ENCODE data around the gene SUPT6H. TPM values are rescaled to one million over a fixed set of nuclear protein-coding genes. Genes with fewer than 3 reads are reported as not detected.
A peak's percentile ranks its signal among the peaks of the same experiment; 100 is the strongest.

The SUPT6H gene
- total and polyA plus RNA-seq, 8 donors, result 21.8 to 49.0 (median 30.0) TPM

DNA sequence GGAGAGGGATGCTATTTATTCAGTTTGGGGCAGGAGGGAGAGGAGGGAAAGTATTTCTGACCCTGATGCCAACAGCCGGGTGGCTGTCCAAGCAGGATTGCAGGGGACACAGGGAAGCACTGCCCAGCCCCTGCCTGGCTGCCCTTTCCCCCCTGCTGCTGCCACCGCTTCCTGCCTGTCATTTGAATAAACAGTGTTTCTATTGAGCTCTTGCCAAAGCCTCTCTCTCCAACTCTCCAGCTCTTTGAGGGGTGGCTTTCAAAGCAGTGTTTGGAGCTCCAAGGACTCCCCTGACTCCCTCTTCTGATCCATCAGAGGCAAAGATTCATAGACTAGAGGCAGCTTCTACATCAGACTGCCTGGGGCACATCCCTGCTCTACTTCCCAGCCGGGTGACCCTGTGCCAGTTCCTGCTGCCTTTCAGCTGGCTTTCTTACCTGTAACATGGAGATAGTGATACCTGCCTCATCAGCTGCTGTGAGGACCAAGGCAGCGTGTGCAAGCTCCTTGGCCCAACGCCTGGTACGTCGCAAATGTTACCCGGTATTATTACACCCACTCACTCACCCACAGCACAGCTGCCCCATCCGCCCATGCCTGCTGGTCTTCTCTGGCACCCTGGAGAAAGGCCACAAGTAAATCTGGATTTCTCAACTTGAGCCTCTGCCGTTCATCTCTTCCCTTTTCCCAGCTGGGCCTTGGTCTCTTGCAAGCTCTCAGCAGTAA is 40.2 kb downstream of the SUPT6H start:
- WGBS, 2 donors, result 78 to 81% methylated on average over 10 of the region's 10 CpGs
- H3K36me3 ChIP-seq, result peaks cover 8 to 53% (median 48%) of the 10 kb centered on the region in 3 donors
- no peaks in the 10 kb centered on the region for H3K27me3 ChIP-seq
- no peaks in the 10 kb centered on the region for H3K9me3 ChIP-seq
- H3K27ac ChIP-seq, result no peak overlapping the region
- H3K4me1 ChIP-seq, result no peaks in the 10 kb centered on the region
- TF ChIP-seq, protein P1, sequence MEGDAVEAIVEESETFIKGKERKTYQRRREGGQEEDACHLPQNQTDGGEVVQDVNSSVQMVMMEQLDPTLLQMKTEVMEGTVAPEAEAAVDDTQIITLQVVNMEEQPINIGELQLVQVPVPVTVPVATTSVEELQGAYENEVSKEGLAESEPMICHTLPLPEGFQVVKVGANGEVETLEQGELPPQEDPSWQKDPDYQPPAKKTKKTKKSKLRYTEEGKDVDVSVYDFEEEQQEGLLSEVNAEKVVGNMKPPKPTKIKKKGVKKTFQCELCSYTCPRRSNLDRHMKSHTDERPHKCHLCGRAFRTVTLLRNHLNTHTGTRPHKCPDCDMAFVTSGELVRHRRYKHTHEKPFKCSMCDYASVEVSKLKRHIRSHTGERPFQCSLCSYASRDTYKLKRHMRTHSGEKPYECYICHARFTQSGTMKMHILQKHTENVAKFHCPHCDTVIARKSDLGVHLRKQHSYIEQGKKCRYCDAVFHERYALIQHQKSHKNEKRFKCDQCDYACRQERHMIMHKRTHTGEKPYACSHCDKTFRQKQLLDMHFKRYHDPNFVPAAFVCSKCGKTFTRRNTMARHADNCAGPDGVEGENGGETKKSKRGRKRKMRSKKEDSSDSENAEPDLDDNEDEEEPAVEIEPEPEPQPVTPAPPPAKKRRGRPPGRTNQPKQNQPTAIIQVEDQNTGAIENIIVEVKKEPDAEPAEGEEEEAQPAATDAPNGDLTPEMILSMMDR (IDR thresholded peaks at IDR 0.05), result no peak
- FAIRE-seq (no peak), ATAC-seq (no peak), DNase-seq (no peak)
- intact Hi-C loops (cut with DNase I), result no loop called here
- H3K4me3 ChIP-seq, result no peak overlapping the region

DNA sequence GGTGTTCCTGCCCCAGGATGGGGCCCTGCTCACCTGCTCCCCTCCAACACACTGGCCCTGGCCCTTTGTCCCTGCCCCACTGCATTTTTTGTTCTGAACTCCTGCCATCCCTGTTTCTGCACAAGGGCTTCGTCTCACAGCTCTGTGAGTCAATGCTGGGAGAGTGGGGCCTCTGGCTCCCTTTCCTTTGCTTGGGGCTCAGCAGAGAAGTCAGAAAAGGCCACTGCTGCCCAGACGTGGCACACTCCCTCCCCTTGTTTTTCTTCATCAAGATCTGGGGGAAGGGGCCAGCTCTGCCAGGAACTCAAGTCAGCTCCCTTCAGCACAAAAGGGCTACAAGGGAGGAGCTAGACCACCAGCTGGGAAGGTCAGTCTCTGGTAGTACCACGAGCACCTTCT is 40.7 kb downstream of the SUPT6H start:
- TF ChIP-seq, protein P1 (IDR thresholded peaks at IDR 0.05), result no peak
- no peak for ATAC-seq
- Histone ChIP-seq H3K36me3 (peaks cover 2 to 47% (median 43%) of the 10 kb centered on the region in 3 donors), H3K4me3 (no peak overlapping the region), H3K9me3 (no peaks in the 10 kb centered on the region), H3K27me3 (no peaks in the 10 kb centered on the region), H3K4me1 (no peaks in the 10 kb centered on the region), H3K27ac (no peak overlapping the region)
- intact Hi-C loops (cut with DNase I), result no loop called here
- WGBS, 2 donors, result 81 to 92% methylated on average over 3 of the region's 3 CpGs
- no peak for DNase-seq
- FAIRE-seq, result no peak

DNA sequence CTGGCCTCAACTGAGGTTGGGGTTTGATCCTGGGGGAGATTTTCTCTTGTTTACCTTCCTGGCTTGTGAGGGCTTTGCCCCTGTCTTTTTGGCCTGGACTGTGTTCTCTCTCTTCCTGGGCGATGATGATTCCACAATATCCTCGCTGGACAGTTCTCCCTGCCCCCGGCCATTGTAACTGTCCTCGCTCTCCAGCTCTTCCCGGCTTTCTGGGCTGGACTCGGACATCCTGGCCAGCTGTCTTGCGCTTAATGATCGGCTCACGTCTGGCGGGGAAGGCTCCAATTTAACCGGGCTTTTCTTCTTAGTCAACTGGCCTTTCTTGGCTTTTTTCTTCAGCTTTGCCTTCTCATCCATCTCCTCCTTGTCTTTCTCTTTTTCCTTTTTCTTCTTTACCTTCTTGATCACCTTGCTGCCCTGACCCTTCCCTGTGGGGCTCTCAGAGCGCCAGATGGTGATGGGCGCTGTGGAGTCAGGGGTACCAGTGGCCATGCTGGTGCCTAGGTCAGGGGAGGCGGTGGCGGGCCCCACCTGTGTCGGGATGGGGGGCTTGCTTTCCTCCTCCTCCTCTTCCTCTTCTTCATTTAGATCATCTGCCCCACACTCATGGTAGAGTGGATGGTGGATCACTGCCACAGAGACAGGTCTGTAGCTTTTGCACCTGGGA is 41.7 kb downstream of the SUPT6H start:
- DNase-seq (no peak), FAIRE-seq (no peak), ATAC-seq (no peak)
- intact Hi-C loops (cut with DNase I), result no loop called here
- 85 to 89% methylated on average over 16 of the region's 16 CpGs for WGBS, 2 donors
- Histone ChIP-seq H3K4me3 (no peak overlapping the region), H3K27me3 (no peaks in the 10 kb centered on the region), H3K27ac (no peak overlapping the region), H3K36me3 (peaks cover 0 to 38% (median 33%) of the 10 kb centered on the region in 3 donors), H3K4me1 (no peaks in the 10 kb centered on the region), H3K9me3 (no peaks in the 10 kb centered on the region)
- TF ChIP-seq, protein P1 (IDR thresholded peaks at IDR 0.05), result no peak

DNA sequence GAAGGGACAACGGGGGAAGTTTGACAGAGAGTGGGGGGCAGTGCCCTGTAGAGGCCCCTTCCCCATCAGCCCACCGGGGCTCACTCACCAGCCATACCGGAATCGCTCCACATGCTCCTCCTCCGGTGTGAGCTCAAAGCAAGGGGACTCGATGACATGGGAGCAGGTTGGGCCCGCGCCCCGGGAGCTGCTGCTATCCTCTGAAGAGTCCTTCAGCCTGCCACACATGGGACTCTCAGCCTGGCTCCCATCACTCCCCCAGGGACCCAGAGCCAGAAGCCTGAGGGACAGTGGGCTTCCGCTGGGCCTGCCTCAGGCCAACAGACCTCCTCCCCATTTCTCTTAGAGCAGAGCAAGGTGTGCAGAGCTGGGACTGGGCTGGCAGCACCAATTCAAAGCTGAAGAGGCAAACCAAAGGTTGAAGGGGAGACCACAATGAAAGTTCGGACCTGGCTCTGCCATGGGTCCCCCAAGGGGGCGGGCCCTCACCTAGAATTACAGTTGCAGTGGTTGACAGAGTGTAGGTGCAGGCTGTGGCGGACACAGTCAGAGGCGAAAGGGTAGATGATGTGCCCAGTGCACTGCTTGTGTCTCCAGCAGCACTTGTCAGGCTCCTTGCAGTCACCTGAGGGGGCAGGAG is 42.3 kb downstream of the SUPT6H start:
- peak in 1 of 6 donors; percentile 60 for DNase-seq
- H3K4me3 ChIP-seq, result no peak overlapping the region
- no peaks in the 10 kb centered on the region for H3K9me3 ChIP-seq
- FAIRE-seq, result no peak
- H3K27ac ChIP-seq, result no peak overlapping the region
- intact Hi-C loops (cut with DNase I), result no loop called here
- TF ChIP-seq, protein P1 (IDR thresholded peaks at IDR 0.05), result no peak
- 86 to 89% methylated on average over 13 to 14 of the region's 14 CpGs for WGBS, 2 donors
- no peak for ATAC-seq
- peaks cover 0 to 31% (median 28%) of the 10 kb centered on the region in 3 donors for H3K36me3 ChIP-seq
- no peaks in the 10 kb centered on the region for H3K27me3 ChIP-seq
- no peaks in the 10 kb centered on the region for H3K4me1 ChIP-seq
